ENCODE data around the gene CYP27B1.
A peak's percentile ranks its signal among the peaks of the same experiment; 100 is the strongest.
"Not testable (repeated sequence)": the region's sequence is repeated elsewhere in the genome, so short reads cannot be mapped to it uniquely, and the experiment has no call there.

The CYP27B1 gene

DNA sequence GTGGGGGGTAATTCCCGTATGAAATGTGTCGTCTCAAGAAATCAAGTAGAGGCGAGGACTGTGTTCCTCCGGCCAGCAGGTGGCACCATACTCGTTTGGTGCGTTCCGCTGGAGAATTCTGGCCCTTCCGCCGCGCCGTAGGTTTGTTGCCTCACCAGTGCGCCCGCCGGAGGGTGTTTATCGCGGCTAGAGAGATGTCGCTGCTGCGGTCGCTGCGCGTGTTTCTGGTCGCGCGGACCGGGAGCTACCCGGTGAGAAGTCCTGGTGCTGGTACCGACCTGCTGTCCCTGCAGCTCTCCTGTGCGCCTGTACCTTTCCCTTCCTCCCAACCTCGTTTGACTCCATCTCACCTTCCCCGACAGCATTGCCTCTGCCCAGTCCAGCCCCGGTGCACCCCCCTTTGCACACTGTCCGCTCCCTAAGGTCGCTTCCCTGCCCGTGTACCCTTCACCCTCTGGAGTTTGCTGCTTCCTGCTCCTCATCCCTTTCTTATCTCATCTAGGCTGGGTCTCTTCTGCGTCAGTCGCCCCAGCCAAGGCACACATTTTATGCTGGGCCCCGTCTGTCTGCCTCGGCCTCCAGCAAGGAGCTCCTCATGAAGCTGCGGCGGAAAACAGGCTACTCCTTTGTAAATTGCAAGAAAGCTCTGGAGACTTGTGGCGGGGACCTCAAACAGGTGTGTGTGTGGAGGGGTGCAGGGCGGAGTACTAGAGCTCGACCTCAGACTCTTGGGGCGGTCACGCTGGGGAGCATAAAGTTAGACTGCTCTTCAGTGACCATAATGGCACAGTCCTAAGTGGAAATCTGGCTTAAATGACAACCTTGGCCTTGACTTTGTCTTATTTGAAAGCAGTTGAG lies 16.0 kb upstream of the CYP27B1 start, which contains the start of gene TSFM:
TSS of gene TSFM (plus strand) at position 180 of the 858 bp plus-strand sequence. CDS start at position 195, 15 bp downstream.
- peak; percentile 70 for DNase-seq

DNA sequence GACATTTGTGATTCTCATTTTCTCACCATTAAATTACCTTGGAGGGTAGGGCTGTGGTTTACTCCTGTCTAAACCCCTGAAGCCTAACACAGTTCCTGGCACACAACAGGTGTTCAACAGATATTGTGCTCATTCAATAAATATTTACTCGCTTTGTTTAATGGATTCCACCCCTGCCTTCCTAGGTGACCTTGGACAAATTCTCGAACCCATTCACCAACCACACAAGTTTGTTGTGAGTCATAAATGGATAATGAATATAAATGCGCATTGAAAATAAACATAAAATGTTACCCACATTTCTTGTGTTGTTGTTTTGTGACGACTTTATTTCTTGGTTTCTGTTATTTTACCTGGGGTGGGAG lies 15.3 kb upstream of the CYP27B1 start:
- no peak for DNase-seq

DNA sequence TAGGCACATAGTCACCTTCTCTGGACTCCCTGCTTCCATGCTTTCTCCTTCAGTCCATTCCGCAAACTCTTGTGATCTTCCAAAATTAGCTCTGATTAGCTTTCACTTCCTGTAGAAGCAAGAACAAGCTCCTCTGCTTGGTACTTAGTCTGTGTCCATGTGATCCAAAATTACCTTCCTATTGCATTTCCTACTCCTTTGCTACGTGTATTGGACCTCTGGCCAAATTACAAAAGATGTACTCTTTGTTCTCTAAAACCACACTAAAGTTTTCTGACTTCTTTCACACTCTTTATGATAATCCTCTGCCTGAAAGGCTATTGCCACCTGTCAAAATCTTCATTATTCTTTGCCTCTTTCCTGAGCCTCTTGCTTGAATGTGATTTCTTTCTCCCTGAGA lies 14.9 kb upstream of the CYP27B1 start:
- no peak for DNase-seq

DNA sequence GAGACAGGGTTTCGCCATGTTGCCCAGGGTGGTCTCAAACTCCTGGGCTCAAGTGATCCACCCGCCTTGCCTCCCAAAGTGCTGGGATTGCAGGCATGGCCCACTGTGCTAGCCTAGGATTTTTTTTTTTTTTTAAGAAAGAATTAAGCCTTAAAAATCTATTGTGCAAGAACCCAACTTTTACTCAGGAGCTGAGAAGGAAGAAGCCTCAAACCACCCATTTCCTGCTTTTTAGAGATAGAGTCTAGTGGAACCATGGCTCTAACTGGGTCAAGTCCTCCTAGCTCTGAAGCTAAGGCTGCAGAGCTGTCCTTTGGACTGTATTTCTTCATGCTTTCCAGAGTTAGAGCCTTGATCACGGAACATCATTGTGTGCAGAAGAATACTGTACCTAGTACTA lies 14.4 kb upstream of the CYP27B1 start:
- no peak for DNase-seq

DNA sequence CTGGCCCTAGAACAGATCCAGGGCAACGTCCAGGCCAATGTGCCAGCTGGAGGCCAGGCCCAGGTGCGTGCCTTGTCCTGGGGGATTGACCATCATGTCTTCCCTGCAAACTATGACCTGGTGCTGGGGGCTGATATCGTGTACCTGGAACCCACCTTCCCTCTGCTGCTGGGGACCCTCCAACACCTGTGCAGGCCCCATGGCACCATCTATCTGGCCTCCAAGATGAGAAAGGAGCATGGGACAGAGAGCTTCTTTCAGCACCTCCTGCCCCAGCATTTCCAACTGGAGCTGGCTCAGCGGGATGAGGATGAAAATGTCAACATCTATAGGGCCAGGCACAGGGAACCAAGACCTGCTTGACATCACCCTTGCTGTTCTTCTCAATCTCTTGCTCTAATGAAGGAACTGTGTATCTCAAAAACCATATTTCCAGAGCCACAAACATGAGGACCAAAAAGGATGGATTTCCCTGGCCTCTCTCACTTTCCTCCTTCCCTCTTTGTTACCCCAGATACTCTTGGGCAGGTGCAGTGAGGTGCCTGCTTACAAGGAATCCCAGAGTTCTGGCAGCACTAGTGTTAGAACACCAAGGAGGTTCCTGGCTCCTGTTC lies 13.5 kb upstream of the CYP27B1 start:
- DNase-seq, result no peak

DNA sequence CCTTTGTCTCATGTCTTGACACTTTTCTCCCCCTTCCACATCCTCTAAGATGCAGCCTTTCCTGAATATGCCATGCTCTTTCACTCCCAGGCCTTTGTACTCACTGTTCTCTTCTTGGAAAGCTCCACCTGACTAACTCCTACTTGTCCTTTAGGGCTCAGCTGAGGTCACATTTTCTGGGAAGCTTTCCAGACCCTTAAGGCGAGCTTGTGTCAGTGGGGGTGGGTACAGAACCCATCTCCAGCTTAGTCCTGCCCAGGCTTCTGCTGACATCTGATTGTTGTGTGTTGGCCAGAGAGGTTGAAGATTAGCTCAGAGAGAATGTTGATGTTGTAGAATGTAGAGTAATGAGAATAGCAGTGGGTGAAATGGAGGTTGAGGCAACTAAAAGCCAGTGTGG lies 12.9 kb upstream of the CYP27B1 start:
- DNase-seq, result no peak

DNA sequence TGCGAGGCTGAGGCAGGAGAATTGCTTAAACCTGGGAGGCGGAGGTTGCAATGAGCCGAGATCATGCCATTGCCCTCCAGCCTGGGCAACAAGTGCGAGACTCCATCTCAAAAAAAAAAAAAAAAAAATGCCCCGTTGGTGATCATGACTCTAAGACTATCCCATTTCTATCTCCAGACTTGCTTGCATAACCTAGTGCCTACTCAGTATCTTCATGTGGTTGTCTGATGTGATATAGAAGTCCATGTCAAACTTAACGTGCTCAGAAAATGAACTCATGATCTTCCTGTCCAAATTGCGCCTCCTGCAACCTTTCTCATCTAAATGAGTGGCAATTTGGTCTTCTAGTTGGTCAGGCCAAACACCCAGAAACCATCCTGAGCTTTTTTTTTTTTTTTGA lies 11.0 kb upstream of the CYP27B1 start:
- no peak for DNase-seq

DNA sequence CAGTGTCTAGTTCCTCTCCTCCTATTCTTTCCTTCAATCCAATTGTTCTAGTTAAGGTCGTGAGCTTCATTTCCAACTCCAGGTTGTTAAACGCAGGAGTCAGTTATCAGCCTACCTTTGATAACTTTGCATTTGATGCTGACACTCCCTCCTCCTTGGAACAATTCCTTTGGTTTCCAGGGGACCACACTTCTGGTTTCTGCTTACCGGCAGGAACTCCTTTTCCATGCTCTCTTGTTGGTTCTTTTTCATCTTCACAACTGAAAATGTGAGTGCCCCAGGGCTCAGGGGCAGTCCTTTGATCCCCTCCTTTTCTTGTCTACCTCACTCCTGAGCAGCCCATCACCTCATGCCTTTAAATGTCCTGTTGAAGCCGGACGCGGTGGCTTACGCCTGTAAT lies 10.5 kb upstream of the CYP27B1 start:
- DNase-seq, result no peak

DNA sequence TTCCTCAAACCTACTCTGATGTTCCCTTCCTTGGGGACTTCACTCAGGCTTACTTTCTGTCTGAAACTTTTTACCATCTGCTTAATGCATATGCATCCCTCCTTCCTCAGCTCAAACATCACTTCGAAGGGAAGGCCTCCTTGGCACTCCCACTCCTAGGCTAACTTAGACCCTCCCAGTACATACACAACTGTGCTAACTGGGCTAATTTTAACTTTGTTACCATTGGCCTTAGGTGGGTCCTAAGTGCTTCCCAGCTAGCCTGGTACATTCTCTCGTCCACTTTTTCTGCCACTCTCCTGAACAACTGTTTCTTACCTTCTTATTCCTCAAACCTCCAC lies 9.3 kb upstream of the CYP27B1 start:
- DNase-seq, result no peak

DNA sequence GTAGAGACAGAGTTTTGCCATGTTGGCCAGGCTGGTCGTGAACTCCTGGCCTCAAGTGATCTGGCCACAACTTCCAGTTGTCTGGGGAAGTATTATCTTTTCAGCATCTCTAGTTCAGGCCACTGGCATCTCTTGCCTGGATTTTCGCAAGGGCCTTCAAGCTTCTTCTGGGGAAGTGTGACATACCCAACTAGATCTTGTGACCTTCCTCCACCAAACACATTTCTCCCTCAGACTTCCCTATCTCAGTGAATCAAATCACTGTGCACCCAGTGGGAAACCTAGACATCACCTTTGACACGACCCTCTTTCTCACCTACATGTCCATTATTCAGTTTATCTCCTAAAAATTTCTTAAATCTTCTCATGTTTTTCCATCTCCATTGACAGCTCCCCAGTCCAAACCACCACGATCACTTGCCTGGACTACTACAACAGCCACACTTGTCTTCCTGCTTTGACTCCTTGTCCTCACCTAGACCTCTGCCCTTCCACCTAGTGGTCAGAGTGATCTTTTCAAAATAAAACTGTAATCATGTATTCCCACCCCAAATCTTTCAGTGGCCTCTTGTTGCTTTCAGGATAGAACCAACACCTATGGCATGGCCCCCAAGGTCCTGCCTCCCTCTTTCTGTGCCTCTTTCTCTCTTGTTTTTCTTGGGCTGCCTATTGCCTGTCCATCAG lies 8.8 kb upstream of the CYP27B1 start:
- DNase-seq, result no peak

DNA sequence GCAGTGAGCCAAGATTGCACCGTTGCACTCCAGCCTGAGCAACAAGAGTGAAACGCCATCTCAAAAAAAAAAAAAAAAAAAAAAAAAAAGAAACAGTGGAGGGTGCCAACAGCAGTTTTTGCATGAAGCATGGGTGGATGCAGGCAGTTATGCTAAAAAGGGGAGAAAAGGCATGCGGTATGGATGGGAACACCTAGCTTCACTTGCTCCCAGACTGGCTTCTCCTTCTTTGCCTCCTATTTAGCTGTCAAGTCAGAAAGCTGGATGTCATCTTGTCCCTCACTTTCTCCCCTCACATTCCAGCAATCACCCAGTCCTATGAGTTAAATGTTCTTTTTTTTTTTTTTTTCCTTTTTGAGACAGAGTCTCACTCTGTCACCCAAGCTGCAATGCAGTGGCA lies 8.2 kb upstream of the CYP27B1 start:
- DNase-seq, result no peak

DNA sequence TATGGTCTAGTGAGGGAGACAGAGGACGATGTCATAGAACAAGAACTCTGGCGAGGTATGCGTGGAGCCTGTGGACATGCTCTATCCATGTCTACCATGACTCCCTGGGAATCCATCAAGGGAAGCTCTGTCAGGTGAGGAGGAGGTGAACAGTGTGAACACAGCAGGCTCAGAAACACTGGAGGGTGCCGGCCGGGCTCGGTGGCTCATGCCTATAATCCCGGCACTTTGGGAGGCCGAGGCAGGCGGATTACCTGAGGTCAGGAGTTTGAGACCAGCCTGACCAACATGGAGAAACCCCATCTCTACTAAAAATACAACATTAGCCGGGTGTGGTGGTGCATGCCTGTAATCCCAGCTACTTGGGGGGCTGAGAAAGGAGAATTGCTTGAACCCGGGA lies 7.8 kb upstream of the CYP27B1 start:
- not testable (repeated sequence) for DNase-seq

DNA sequence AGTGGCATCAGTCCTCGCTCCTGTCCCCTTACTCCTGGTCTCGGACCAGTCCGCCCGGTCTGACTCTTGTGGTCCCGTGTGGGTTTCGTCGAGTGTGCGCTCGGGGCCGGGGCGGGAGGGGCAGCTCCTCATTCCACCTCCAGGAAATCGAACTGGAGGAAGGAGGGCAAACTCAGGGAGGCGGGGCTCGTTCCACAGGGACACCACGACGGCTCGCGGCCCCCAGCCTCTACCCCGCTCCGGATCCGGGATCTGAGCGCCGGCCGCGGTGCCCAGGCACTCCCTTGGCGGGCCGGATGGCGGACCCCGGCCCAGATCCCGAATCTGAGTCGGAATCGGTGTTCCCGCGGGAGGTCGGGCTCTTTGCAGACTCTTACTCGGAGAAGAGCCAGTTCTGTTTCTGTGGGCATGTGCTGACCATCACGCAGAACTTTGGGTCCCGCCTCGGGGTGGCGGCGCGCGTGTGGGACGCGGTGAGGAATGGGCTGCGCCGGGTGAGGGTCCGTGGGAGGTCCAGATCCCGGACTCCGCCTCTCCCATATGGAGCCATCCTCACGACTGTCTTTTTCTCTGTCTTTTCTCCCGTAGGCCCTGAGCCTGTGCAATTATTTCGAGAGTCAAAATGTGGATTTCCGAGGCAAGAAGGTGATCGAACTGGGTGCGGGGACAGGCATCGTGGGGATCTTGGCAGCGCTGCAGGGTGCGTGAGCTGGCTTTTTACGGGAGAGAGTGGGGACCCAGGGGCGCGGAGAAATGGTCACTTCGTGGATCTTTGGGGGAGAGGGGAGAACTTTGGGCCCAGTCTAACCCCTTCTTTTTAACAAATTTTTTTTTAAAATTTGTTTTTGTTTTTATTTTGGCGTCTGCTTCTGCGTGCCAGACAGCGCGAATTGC lies 5.8 kb upstream of the CYP27B1 start, which contains the start of gene EEF1AKMT3:
TSS of gene EEF1AKMT3 (plus strand) at position 186 of the 894 bp plus-strand sequence. CDS start at position 297, 111 bp downstream.
- no peak for DNase-seq

DNA sequence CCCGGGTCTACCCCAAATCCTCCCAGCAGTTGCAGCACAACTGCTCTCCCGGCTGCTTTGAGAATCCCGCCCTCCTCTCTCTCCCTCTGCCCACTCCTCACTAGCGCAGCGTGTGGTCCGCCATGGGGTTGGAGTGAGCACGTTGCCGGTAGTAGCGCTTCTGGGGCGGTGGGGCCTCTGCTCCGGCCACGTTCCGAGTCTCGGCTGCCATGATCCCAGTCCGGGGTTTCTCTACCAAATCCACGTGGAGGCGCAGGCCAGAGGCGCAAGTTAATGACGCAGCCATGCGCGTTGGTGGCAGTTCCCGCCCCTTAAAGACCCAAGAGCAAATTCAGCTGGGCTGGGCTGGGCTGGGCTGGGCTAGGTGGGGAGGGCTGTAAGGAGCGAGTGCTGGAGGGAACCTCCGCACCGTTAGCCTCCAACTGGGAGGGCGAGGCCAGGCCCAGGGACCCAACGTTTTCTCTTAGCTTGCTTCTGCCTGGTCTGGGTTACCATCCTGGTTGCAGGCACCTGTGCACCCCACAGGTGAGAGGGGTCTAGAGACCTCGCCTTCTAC lies 5.1 kb upstream of the CYP27B1 start, which contains the start of gene METTL1:
TSS of gene METTL1 (minus strand) at position 233 of the 556 bp plus-strand sequence. CDS start at position 211, 22 bp downstream.
- peak; percentile 93 for DNase-seq

DNA sequence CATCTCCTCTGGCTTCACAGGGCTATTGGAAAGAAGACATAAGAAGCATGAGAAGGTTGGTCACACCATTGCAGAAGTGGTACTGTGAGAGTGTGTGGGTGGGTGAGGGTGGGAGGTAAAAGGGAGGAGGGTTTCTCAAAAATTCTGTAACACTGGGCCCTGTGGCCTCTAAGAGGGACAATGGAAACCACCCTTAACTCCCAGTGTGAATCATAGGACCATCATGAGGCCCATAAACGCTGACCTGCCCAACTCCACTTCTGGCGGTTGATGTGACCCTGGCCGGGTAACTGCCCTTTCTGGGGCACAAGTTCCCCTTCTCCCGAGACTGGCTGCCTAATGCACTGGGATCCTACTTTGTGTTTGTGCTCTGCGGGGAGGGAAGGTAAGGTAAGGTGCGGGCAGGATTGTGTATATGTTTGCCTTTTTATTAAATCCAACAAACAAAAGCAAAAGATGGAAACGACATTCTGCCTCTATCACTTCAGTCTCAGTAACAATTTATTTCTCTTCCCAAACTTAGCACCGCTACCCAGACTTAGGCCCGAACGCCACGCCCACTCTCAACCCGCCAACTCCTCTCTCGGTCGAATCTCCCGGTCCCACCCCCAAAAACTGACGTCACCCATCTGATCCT lies 4.5 kb upstream of the CYP27B1 start:
- no peak for DNase-seq

DNA sequence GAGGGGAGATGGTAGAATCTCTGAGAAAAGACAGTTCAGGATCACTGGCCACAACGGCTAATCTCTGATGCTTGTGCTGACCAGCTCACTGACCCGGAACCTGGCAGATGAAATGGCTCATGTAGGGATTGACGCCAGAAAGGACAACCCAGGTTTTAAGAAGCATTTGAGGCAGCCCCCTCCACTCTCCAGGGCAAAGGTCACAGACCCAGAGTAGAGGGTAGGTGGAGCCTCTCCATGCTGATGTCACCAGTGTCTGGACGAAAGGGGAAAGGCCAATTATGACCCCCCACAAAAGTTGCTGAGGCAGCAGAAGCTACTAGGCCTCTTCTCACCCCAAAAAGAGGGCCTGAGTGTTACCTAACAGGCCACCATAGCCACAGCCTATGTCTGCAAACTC lies 3.9 kb upstream of the CYP27B1 start:
- no peak for DNase-seq

DNA sequence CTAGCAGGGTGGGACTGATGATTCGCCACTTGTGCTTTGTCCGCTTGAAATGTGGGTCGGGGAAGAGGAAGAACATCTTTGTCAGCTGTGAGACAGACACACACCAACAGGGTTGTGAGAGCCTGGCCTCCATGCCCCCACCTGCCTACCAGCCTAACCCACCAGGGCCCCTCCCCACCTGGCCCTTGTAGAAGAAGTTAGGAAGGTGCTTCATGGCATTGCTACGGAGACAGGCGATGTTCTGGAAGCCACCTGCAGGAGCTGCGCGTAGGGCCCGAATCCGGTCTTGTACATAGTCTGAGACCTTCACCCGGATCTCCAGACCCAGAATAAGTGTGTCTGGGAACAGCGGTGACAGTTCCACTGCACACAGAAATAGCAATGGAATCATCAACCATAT lies 2.7 kb upstream of the CYP27B1 start:
- DNase-seq, result no peak

DNA sequence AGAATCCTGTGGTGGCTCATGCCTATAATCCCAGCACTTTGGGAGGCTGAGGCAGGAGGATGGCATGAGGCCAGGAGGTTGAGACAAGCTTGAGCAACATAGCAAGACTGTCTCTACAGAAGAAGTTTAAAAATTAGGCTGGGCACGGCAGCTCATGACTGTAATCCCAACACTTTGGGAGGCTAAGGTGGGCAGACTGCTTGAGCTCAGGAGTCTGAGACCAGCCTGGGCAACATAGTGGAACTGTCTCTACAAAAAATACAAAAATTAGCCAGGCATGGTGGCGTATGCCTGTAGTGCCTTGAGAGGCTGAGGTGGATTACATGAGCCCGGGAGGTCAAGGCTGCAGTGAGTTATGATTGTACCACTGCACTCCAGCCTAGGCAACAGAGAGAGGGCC lies 998 bp upstream of the CYP27B1 start:
- DNase-seq, result no peak

DNA sequence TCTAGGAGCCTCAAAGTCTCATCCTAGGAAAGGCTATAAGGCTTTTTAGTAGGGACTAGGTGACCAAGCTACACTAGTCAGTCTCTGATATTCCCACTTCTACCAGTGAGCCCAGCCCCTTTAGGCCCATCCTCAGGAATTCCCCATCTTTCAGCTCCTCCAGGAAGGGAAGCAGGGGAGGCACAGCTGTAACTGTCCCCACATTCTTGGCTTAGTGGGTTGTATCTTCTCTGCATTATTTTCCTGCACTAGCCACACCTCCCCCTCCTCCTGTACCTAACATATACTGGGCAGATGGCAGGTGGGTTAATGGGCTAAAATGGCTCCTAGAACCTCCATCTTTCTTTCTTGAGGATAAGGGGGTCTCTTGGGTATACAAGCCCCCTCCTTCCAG lies 424 bp upstream of the CYP27B1 start:
- no peak for DNase-seq

DNA sequence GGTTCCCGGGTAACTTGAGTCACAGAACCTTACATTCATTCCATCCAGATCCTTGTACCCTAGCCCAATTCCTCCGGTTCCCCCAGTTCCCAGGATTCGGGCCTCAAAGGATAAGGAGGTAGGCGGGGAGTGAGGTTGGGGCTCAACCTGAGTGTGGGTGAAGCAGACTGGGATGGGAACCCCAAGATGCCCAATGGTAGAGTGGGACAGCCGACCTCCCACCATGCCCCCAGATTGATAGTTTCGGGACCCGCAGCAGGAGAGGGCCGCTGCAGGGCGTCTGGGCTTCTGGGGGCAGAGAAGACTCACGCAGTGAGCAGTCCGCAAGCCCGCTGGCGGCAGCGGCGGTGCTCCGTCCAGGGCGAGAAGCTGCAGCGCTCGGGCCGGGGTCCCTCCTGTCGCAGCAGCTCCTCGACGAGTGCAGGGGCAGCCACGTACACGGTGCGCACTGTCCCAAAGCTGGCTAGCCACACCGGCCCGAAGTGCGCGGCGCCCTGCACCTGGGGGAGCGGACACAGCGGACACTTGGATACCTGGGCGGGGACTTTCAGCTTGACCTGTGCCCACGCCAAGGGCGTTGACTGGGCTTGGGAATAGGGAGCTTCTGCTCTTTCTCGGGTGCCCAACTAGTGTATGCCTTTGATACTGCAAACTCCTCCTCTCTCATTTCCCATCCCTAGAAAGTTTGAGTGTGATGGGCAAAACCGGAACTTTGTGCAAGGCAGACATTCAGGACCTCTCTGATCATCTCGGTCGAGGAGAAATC lies 997 bp downstream of the CYP27B1 start:
- no peak for DNase-seq

Measured in DMS153 (cell line).